BE2C (cell line): Measurements from ENCODE around the gene UNC119B.
"Not testable (repeated sequence)": the region's sequence is repeated elsewhere in the genome, so short reads cannot be mapped to it uniquely, and the experiment has no call there.

Source experiments
- DNase-seq: peaks from one replicate; pipeline ENCODE4 v3.0.0-alpha.2; 2020
- H3K27me3 ChIP-seq: fragments of 250-450 bp; sonication (Bioruptor Pico); 2 replicates; pipeline ENCODE4 v1.5.1; 2020; ENCODE audit warnings: mild to moderate bottlenecking
- H3K36me3 ChIP-seq: fragments of 250-450 bp; sonication (Bioruptor Pico); 2 replicates; pipeline ENCODE4 v1.5.1; 2020; ENCODE audit warnings: mild to moderate bottlenecking
- H3K4me1 ChIP-seq: fragments of 250-450 bp; sonication (Bioruptor Pico); 2 replicates; pipeline ENCODE4 v1.5.1; 2020
- H3K4me3 ChIP-seq: 2 replicates; pipeline ENCODE4 v1.5.1; 2011; ENCODE audit warnings: low read depth, low read length
- H3K9me3 ChIP-seq: fragments of 250-450 bp; sonication (Bioruptor Pico); 2 replicates; pipeline ENCODE4 v1.5.1; 2020
- CTCF ChIP-seq: IDR thresholded peaks from 2 replicates; pipeline ENCODE4 v1.5.1; 2012; ENCODE audit warnings: mild to moderate bottlenecking, low read depth, low read length

The UNC119B gene

GRCh38 chr12:120668091-120668867 lies 42.0 kb upstream of the UNC119B start:
- Histone ChIP-seq H3K36me3 (no peaks in the 10 kb centered on the region), H3K27me3 (no peaks in the 10 kb centered on the region), H3K4me3 (peak overlapping the region; percentile 37; the same call in 1 of the 2 replicates), H3K9me3 (no peaks in the 10 kb centered on the region), H3K4me1 (peaks cover 4% of the 10 kb centered on the region)
- no peak for TF ChIP-seq CTCF
- DNase-seq: no peak

GRCh38 chr12:120668868-120669840 lies 41.1 kb upstream of the UNC119B start:
- peak; percentile 86 for DNase-seq
- Histone ChIP-seq H3K27me3 (no peaks in the 10 kb centered on the region), H3K36me3 (no peaks in the 10 kb centered on the region), H3K4me1 (peaks cover 4% of the 10 kb centered on the region), H3K9me3 (no peaks in the 10 kb centered on the region), H3K4me3 (peak overlapping the region; percentile 37)
- TF ChIP-seq CTCF: no peak

GRCh38 chr12:120670237-120670636 lies 40.0 kb upstream of the UNC119B start:
- not testable (repeated sequence) for H3K4me1 ChIP-seq, H3K4me3 ChIP-seq, DNase-seq, H3K27me3 ChIP-seq, H3K9me3 ChIP-seq, H3K36me3 ChIP-seq

GRCh38 chr12:120670667-120671066 lies 39.6 kb upstream of the UNC119B start:
- Histone ChIP-seq H3K4me3 (no peak overlapping the region), H3K27me3 (no peaks in the 10 kb centered on the region), H3K9me3 (no peaks in the 10 kb centered on the region), H3K36me3 (no peaks in the 10 kb centered on the region), H3K4me1 (peaks cover 4% of the 10 kb centered on the region)
- no peak for DNase-seq
- no peak for TF ChIP-seq CTCF

- H3K4me3 ChIP-seq: no peak overlapping the region
- DNase-seq: peak; percentile 24
- no peaks in the 10 kb centered on the region for H3K27me3 ChIP-seq
- H3K36me3 ChIP-seq: no peaks in the 10 kb centered on the region
- H3K4me1 ChIP-seq: no peaks in the 10 kb centered on the region; the same call in none of the 2 replicates
- TF ChIP-seq CTCF: no peak
- no peaks in the 10 kb centered on the region for H3K9me3 ChIP-seq
Observed at GRCh38 chr12:120674097-120674636, 36.1 kb upstream of the UNC119B start.

- Histone ChIP-seq H3K9me3 (no peaks in the 10 kb centered on the region), H3K27me3 (no peaks in the 10 kb centered on the region), H3K4me1 (no peaks in the 10 kb centered on the region; the same call in 1 of the 2 replicates), H3K36me3 (no peaks in the 10 kb centered on the region), H3K4me3 (no peak overlapping the region)
- no peak for TF ChIP-seq CTCF
- no peak for DNase-seq
Observed at GRCh38 chr12:120677765-120678473, 32.3 kb upstream of the UNC119B start.
